Mesothelial cell of epicardium (in vitro differentiated cells): Measurements from ENCODE around the gene PALLD. TPM values are rescaled to one million over a fixed set of nuclear protein-coding genes. Genes with fewer than 3 reads are reported as not detected.

Experiments
- DNase-seq, 2 experiments: peaks; one replicate each; pipeline ENCODE4 v3.0.0; 2021; ENCODE audit warnings: low spot score in 2 of 2; ENCODE audit not compliant: unreplicated experiment in 2 of 2
- H3K27ac Mint-ChIP-seq: 2 replicates; pipeline ENCODE4 v1.8.0; 2021; ENCODE audit warnings: mixed read lengths
- H3K27me3 Mint-ChIP-seq: 2 replicates; pipeline ENCODE4 v1.8.0; 2021; ENCODE audit warnings: low read depth, mixed read lengths
- H3K36me3 Mint-ChIP-seq: 2 replicates; pipeline ENCODE4 v1.8.0; 2021; ENCODE audit warnings: mixed read lengths
- H3K4me1 Mint-ChIP-seq: 2 replicates; pipeline ENCODE4 v1.8.0; 2021; ENCODE audit warnings: mixed read lengths
- H3K4me3 Mint-ChIP-seq: 2 replicates; pipeline ENCODE4 v1.8.0; 2021; ENCODE audit warnings: mild to moderate bottlenecking, moderate library complexity, mixed read lengths
- H3K9me3 Mint-ChIP-seq: 2 replicates; pipeline ENCODE4 v1.8.0; 2021; ENCODE audit warnings: mixed read lengths
- CTCF ChIP-seq: fragments of 200-600 bp; sonication (generic); IDR thresholded peaks from one replicate; pipeline ENCODE4 v1.5.0; 2021; ENCODE audit warnings: antibody characterized with exemption; ENCODE audit not compliant: unreplicated experiment
- total RNA-seq: library from RNA; stranded (reverse); gene quantifications from 3 replicates; pipeline ENCODE4 v1.2.1, GENCODE V29; 2021

The PALLD gene
- total RNA-seq, 1 donor from 2014 or later: 158 TPM

GRCh38 chr4:168504526-168504925 lies 7.7 kb downstream of the PALLD start:
- DNase-seq: no peak
- no peaks in the 10 kb centered on the region for H3K4me1 Mint-ChIP-seq
- H3K27me3 Mint-ChIP-seq: no peaks in the 10 kb centered on the region
- H3K36me3 Mint-ChIP-seq: no peaks in the 10 kb centered on the region
- no peaks in the 10 kb centered on the region for H3K9me3 Mint-ChIP-seq
- TF ChIP-seq CTCF: no peak
- no peak overlapping the region for H3K4me3 Mint-ChIP-seq
- no peak overlapping the region for H3K27ac Mint-ChIP-seq

DNA sequence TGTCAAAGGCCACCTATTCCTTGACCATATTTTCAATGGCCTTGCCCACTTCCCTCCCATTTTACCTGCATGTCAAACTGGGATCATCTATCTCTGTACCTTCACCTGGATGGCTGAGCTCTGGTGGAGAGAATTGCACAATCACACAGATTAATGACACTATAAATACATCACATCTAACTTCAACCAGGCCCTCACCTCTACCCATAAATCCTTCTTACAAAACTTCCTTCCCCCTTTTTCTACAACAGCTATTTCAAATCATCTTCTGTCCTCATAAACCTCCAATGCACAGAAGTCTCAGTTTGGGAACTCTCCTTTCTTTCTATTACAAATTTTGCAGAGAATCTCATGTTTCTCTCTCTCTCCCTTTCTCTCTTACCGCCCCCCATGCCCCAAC lies 9.2 kb downstream of the PALLD start:
- H3K4me1 Mint-ChIP-seq: no peaks in the 10 kb centered on the region
- no peak overlapping the region for H3K27ac Mint-ChIP-seq
- no peaks in the 10 kb centered on the region for H3K9me3 Mint-ChIP-seq
- TF ChIP-seq CTCF: no peak
- no peaks in the 10 kb centered on the region for H3K36me3 Mint-ChIP-seq
- DNase-seq: no peak
- no peak overlapping the region for H3K4me3 Mint-ChIP-seq
- H3K27me3 Mint-ChIP-seq: no peaks in the 10 kb centered on the region

DNA sequence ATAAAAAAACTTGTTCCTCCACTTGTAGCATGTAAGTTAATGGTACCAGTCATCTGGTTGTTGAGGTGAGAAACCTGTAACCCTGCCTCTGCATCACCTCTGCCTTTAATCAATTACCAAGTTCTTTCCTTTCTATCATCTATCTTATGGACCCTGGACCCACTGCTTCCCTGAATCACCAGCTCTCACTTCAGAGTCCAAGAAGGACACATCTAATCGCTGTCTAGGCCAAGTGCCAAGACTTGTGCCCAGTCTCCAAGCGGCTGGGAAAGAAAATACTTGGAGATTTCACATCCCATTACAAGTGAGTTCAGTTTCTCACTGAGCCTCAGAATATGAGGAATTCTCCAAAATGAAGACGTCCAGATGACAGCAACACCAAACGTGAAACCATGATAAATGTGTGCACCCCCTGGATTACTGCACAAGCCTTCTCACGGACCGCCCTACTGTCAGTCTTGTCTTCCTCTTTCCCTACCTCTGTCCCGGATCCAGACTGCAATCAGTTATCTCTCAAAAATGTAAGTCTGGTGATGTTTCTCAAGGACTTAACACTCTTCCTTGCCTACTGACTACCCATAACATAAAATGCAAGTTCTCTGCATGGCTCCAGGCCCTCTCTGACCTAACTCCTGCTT lies 10.4 kb downstream of the PALLD start:
- DNase-seq: no peak
- no peak for TF ChIP-seq CTCF
- Mint-ChIP-seq H3K27ac (no peak overlapping the region), H3K27me3 (no peaks in the 10 kb centered on the region), H3K4me3 (no peak overlapping the region), H3K36me3 (no peaks in the 10 kb centered on the region), H3K4me1 (no peaks in the 10 kb centered on the region), H3K9me3 (no peaks in the 10 kb centered on the region)

- H3K27me3 Mint-ChIP-seq: no peaks in the 10 kb centered on the region
- DNase-seq: no peak
- H3K4me3 Mint-ChIP-seq: no peak overlapping the region
- no peak for TF ChIP-seq CTCF
- H3K36me3 Mint-ChIP-seq: no peaks in the 10 kb centered on the region
- no peak overlapping the region for H3K27ac Mint-ChIP-seq
- no peaks in the 10 kb centered on the region for H3K9me3 Mint-ChIP-seq
- H3K4me1 Mint-ChIP-seq: no peaks in the 10 kb centered on the region
Measured at GRCh38 chr4:168508683-168509082, 11.8 kb downstream of the PALLD start.

DNA sequence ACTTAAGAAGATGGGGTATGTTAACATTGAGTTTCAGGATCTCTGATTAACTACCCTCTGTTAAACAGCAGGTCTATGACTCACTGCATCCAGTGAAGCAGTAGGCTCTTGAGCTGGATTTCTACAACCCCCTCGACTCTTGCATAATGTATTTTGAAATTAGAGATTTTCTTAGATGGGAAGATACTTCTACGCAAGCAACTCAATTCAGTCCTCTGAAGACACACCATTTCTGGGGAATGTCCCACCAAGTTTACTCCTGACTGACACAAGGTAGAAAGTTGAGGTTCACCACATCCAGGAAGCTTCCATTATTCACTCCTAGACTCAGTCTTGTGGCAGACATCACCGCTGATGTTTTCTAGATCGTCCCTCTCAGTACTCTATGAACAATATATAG lies 12.9 kb downstream of the PALLD start:
- Mint-ChIP-seq H3K27ac (no peak overlapping the region), H3K36me3 (no peaks in the 10 kb centered on the region), H3K9me3 (no peaks in the 10 kb centered on the region), H3K27me3 (no peaks in the 10 kb centered on the region), H3K4me3 (no peak overlapping the region), H3K4me1 (peaks cover 2% of the 10 kb centered on the region)
- no peak for DNase-seq
- TF ChIP-seq CTCF: no peak
